Measurements from ENCODE around the gene IPO13. TPM values are rescaled to one million over a fixed set of nuclear protein-coding genes. Genes with fewer than 3 reads are reported as not detected.

The IPO13 gene
- total and polyA plus RNA-seq, 7 donors, result 26.8 to 140 (median 93.0) TPM

GRCh38 chr1:43976045-43976444, 29.3 kb downstream of the IPO13 start:
- Histone ChIP-seq H3K27me3 (ENCODE audit: insufficient read depth in 3 of 3, low read length in 2 of 3) (no peaks in the 10 kb centered on the region), H3K27ac (no peak overlapping the region), H3K9me3 (no peaks in the 10 kb centered on the region), H3K4me1 (peaks cover 46% of the 10 kb centered on the region), H3K36me3 (ENCODE audit: insufficient read depth in 1 of 2, low read depth in 1 of 2) (peaks cover 2 to 40% of the 10 kb centered on the region in 2 donors), H3K4me3 (peak overlapping the region; percentile 94)
- DNase-seq (no peak), ATAC-seq (no peak)
- 76 to 89% (median 79%) methylated on average over 4 of the region's 4 CpGs for WGBS, 3 donors
- intact Hi-C loops (cut with DNase I), result no loop called here
- TF ChIP-seq CTCF (IDR thresholded peaks at IDR 0.05), result no peak

GRCh38 chr1:43976890-43977289, 30.1 kb downstream of the IPO13 start:
- no peak for TF ChIP-seq CTCF (IDR thresholded peaks at IDR 0.05)
- ATAC-seq (no peak), DNase-seq (no peak)
- Histone ChIP-seq H3K27ac (no peak overlapping the region), H3K4me1 (peaks cover 39% of the 10 kb centered on the region), H3K36me3 (ENCODE audit: insufficient read depth in 1 of 2, low read depth in 1 of 2) (peaks cover 2 to 42% of the 10 kb centered on the region in 2 donors), H3K27me3 (ENCODE audit: insufficient read depth in 3 of 3, low read length in 2 of 3) (no peaks in the 10 kb centered on the region), H3K9me3 (no peaks in the 10 kb centered on the region), H3K4me3 (peak overlapping the region; percentile 27)
- intact Hi-C loops (cut with DNase I), result no loop called here
- WGBS, 3 donors, result 88 to 93% (median 92%) methylated on average over 8 of the region's 8 CpGs

GRCh38 chr1:43977376-43978263, 30.9 kb downstream of the IPO13 start:
- no peak for TF ChIP-seq CTCF (IDR thresholded peaks at IDR 0.05)
- H3K4me3 ChIP-seq, result peak overlapping the region; percentile 27
- H3K9me3 ChIP-seq, result no peaks in the 10 kb centered on the region
- H3K27me3 ChIP-seq (ENCODE audit: insufficient read depth in 3 of 3, low read length in 2 of 3), result no peaks in the 10 kb centered on the region
- 79 to 90% (median 89%) methylated on average over 9 of the region's 9 CpGs for WGBS, 3 donors
- intact Hi-C loops (cut with DNase I), result no loop called here
- H3K27ac ChIP-seq, result no peak overlapping the region
- peaks cover 2 to 35% of the 10 kb centered on the region in 2 donors for H3K36me3 ChIP-seq (ENCODE audit: insufficient read depth in 1 of 2, low read depth in 1 of 2)
- DNase-seq (no peak), ATAC-seq (no peak)
- H3K4me1 ChIP-seq, result peaks cover 37% of the 10 kb centered on the region

GRCh38 chr1:43978264-43978550, 31.5 kb downstream of the IPO13 start:
- no peak for ATAC-seq
- DNase-seq, result no peak
- WGBS, 3 donors, result 66 to 83% (median 70%) methylated on average over 5 of the region's 5 CpGs
- Histone ChIP-seq H3K4me3 (peak overlapping the region; percentile 68), H3K27me3 (ENCODE audit: insufficient read depth in 3 of 3, low read length in 2 of 3) (no peaks in the 10 kb centered on the region), H3K36me3 (ENCODE audit: insufficient read depth in 1 of 2, low read depth in 1 of 2) (peaks cover 0 to 34% of the 10 kb centered on the region in 2 donors), H3K4me1 (peaks cover 37% of the 10 kb centered on the region), H3K27ac (no peak overlapping the region), H3K9me3 (no peaks in the 10 kb centered on the region)
- TF ChIP-seq CTCF (IDR thresholded peaks at IDR 0.05), result no peak
- intact Hi-C loops (cut with DNase I), result no loop called here

Measured in psoas muscle (tissue), 8 donors.